H4 (cell line): ENCODE results near the gene EIF2A. TPM values are rescaled to one million over a fixed set of nuclear protein-coding genes. Genes with fewer than 3 reads are reported as not detected.
A peak's percentile ranks its signal among the peaks of the same experiment; 100 is the strongest.
"Not testable (repeated sequence)": the region's sequence is repeated elsewhere in the genome, so short reads cannot be mapped to it uniquely, and the experiment has no call there.

Source experiments
- DNase-seq: peaks from one replicate; pipeline ENCODE4 v3.0.0-alpha.2; 2015; ENCODE audit warnings: low spot score
- total RNA-seq: library from RNA; depleted of rRNA; stranded (reverse); fragments of >200 nt; shearing (Covaris generic); gene quantifications from 2 replicates; pipeline ENCODE4 v1.2.3, GENCODE V29; 2014

EIF2A gene
- total RNA-seq, 1 experiment from 2014 or later, result 230 TPM

DNA sequence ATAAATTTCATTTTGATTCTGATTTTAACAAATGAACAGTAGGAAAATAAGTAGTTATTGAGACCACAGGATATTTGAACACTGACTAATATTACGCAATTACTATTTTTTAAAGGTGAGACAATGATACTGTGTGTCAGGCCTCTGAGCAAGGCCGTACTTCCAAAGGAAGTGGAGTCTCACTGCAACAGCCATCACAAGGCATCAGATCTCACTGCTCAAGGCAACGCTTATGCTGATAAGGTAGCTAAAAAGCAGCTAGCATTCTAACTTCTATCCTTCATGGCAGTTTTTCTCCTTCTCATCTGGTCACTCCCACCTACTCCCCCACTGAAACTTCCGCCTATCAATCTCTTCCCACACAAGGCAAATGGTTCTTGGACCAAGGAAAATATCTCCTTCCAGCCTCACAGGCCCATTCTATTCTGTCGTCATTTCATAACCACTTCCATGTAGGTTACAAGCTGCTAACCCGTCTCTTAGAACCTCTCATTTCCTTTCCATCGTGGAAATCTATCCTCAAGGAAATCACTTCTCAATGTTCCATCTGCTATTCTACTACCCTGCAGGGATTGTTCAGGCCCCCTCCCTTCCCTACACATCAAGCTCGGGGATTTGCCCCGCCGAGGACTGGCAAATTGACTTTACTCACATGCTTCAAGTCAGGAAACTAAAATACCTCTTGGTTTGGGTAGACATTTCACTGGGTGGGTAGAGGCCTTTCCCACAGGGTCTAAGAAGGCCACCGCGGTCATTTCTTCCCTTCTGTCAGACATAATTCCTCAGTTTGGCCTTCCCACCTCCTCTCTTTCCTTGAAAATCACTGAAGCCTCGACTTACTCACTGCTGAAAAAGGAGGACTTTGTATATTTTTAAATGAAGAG, 54.3 kb downstream of the EIF2A start:
- not testable (repeated sequence) for DNase-seq

GRCh38 chr3:150602426-150603152, 56.0 kb downstream of the EIF2A start:
- no peak for DNase-seq

- peak; percentile 96 for DNase-seq
Measured at GRCh38 chr3:150603153-150603979, 56.8 kb downstream of the EIF2A start, which contains the start of gene SELENOT. Gene SELENOT, plus strand, starts transcription at chr3:150603321. Its CDS starts 42 bp downstream, at chr3:150603363.

GRCh38 chr3:150603980-150604319, 57.4 kb downstream of the EIF2A start:
- peak; percentile 15 for DNase-seq

DNA sequence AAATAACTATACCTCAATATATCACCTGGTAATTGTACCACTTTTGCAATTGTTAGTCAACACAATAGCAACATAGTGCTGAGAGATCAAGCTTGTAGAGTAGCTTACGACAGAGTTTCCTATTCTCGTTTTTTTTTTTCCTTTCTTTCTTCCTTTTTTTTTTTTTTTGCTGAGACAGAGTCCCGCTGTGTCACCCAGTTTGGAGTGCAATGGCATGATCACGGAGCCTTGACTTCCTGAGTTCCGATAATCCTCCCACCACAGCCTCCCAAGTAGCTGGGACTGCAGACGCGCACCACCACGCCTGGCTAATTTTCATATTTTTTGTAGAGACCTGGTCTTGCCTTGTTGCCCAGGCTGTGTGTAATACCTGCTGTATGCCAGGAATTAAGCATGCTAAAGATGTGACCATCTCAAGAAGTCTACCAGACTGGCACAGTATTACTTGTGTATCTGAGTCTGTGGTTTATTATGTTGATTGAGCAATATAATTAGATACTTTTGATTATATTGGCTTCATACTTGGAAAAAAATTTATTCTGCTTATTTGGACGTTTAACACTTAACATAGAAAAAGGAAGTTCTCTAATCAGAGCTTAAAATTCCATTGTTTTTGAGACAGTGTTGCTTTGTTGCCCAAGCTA, 59.5 kb downstream of the EIF2A start:
- DNase-seq, result no peak

DNA sequence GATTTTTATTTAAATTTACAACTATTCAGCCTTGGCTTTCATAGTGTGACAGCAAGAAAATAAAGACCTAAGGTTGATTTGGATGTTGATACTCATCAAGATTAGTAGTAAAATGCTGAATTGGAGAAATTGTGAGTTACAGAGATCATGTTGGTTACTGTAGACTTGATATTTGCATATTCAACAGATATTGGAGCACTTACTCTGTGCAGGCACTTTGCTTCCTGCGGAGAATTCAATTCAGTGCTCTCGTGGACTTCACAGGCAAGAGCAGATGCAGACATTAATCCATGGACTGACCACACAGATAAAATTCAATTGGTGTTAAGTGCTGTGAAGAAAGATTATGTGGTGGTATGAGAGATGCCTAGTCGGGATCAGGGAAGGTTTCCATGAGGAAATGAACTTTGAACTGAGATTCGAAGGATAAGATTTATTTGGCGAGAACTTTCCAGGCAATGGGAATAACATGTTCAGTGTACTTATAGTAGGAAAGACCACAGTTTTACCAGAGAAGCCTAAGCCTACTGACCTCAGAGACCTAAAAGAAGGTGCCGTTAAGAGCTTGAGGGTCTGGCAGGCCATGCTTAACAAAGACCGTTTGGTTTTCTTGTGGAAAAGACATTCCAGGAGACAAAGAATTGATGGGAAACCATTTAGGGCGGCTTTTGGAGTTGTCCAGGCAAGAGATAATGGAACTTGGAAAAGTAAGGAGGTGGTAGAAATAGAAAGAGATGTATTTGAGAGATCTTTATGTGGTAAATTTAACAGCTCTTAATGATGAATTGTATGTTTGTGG, 60.9 kb downstream of the EIF2A start:
- no peak for DNase-seq

GRCh38 chr3:150609988-150610387, 63.4 kb downstream of the EIF2A start:
- DNase-seq, result no peak

- no peak for DNase-seq
Measured at GRCh38 chr3:150610785-150611184, 64.2 kb downstream of the EIF2A start.

GRCh38 chr3:150611666-150612065, 65.1 kb downstream of the EIF2A start:
- no peak for DNase-seq

DNA sequence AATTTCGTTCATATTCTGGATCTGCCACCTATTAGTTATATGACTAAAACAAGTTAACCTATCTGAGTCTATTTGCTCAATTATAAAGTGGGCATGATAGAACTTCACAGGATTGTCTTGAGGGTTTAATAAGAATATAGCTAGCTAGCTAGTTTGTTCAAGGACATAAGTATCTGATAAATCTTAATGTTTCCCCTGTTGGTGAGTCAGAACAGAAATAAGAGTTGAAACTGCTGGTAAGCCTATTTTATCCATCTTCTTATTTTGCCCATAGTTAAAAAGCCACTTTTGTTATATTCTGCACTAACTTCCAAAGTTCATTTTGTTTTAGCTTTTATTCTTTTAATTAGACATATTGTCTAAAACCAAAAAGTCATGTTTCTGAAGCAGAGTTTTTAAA, 65.9 kb downstream of the EIF2A start:
- no peak for DNase-seq

DNA sequence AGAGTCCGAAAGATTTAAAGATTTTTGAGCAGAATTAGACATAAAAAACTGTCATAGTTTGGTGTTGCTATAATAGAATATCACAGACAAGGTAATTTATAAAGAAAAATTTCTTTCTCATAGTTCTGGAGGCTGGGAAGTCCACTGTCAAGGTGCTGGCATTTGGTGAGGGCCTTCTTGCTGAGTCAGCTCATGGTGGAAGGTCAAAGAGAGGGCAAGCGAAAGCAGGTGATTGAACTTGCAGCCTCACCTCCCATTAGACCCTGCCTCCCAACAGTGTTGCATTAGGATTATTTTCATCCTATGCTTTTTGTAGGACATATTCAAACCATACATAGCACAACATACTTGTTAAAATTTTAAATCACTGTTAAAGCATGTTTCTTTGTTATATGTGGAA, 66.4 kb downstream of the EIF2A start:
- DNase-seq, result no peak

GRCh38 chr3:150613709-150614480, 67.3 kb downstream of the EIF2A start:
- DNase-seq, result no peak

GRCh38 chr3:150620002-150620689, 73.6 kb downstream of the EIF2A start:
- DNase-seq, result no peak

- not testable (repeated sequence) for DNase-seq
Measured at GRCh38 chr3:150622955-150623354, 76.4 kb downstream of the EIF2A start.

DNA sequence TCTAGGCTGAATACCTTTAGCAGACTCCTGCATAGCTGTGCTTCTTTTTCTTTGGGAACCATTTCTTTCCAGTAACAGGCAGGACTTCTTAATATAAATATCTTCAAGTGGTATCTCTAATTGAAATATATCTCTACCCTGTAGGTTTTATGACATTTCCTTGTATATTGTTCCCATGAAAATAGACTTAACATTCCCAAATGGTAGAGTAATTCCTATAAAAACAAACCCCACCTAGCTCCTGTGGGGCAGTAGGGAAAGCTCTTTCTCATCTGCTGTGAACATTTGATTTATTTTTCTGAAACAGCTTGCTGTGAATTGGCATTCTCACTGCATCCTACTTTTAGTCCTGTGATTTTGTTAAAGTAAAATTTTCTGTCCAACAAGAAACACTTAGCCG, 77.4 kb downstream of the EIF2A start:
- DNase-seq, result no peak

DNA sequence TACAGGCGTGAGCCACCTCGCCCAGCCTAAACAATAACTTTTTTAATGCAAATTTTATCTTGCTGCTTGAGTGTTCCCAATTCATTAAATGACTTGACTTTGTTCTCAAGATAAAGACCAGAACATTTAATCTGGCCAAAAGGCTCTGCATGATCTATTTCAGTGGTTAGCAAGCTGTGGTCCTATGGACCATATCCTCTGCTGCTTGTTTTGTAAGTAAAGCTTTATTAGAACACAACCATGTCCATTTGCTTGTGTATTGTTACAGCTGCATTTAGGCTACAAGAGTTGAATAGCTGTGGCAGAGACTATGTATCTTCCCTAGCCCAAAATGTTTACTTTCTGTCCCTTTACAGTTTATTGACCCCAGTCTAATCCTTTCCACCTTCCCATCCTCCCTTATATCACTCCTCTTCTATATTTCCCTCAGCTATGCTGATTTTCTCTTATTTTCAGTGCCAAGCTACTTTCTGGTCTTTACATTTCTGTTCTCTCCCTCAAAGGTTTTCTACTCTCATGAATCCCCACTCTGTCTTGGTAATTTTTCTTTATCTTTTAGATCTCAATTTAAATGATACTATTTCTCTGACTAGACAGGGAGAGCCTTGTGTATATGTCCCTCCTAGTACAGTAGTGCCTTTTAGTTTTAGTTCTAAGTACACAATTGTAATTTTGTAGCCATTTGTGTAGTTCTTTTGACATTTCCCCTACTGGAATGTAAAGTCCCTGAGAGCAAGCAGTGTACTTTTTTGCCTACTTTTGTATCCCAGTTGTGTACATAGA, 79.8 kb downstream of the EIF2A start:
- no peak for DNase-seq

- DNase-seq, result no peak
Measured at GRCh38 chr3:150627557-150627956, 81.0 kb downstream of the EIF2A start.

DNA sequence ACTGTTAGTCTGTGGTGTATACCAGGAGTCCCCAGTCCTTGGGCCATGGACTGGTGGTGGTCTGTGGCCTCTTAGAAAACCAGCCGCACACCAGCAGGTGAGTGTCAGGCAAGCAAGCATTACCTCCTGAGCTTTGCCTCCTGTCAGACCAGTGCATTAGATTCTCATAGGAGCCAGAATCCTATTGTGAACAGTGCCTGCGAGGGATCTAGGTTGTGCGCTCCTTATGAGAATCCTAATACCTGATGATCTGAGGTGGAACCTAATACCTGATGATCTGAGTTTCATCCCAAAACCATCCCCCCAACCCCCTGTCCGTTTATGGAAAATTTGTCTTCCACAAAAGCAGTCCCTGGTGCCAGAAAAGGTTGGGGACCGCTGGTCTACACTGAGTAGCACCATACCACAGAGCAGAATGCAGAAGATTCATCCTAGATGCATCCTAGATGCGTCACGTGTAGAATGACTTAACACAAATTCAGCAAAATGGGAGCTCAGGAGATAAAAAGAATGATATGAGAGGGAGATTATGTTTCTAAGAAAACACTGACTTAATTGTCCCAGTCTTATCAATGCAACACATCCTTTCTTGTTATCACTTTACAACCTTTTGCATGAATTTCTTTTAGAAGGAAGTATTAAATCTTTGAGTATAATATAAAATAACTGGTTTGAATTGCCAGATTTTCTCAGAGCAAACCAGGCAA, 85.1 kb downstream of the EIF2A start:
- DNase-seq, result no peak
